ENCODE measurements around the gene THSD4. TPM values are rescaled to one million over a fixed set of nuclear protein-coding genes. Genes with fewer than 3 reads are reported as not detected.

Gene THSD4
- polyA plus RNA-seq, 1 donor from 2014 or later: 0.46 TPM

- Histone ChIP-seq H3K27me3 (ENCODE audit: insufficient read depth, low read depth, low read length) (no peaks in the 10 kb centered on the region), H3K79me2 (replicated peaks; ENCODE audit: insufficient read depth, low read length) (no peaks in the 10 kb centered on the region), H3K9me2 (ENCODE audit: insufficient read depth, low read length) (no peaks in the 10 kb centered on the region), H3K9me3 (ENCODE audit: low read length) (no peaks in the 10 kb centered on the region), H3K4me2 (ENCODE audit: low read length) (no peak overlapping the region), H3K4me3 (ENCODE audit: low read length) (no peak overlapping the region), H4K20me1 (ENCODE audit: insufficient read depth) (no peaks in the 10 kb centered on the region), H3K36me3 (ENCODE audit: insufficient read depth, low read length) (no peaks in the 10 kb centered on the region), H3F3A (ENCODE audit: insufficient read depth, low read length, poor library complexity, severe bottlenecking) (no peaks in the 10 kb centered on the region), H3K27ac (ENCODE audit: low read length) (no peak overlapping the region), H3K9ac (ENCODE audit: low read length) (no peak overlapping the region), H2AFZ (ENCODE audit: low read depth, low read length) (no peak overlapping the region)
- TF ChIP-seq SMC3 (conservative IDR thresholded peaks at IDR 0.05; ENCODE audit: poor library complexity): no peak
- TF ChIP-seq EP300 (conservative IDR thresholded peaks at IDR 0.05; ENCODE audit: poor library complexity, severe bottlenecking): no peak
- no peak for TF ChIP-seq MXI1 (conservative IDR thresholded peaks at IDR 0.05; ENCODE audit: poor library complexity, severe bottlenecking)
- no peak for TF ChIP-seq CTCF (IDR thresholded peaks at IDR 0.05; ENCODE audit: poor library complexity, severe bottlenecking)
- TF ChIP-seq REST (IDR thresholded peaks at IDR 0.05; ENCODE audit: borderline replicate concordance): no peak
- TF ChIP-seq RAD21 (conservative IDR thresholded peaks at IDR 0.05): no peak
- TF ChIP-seq POLR2AphosphoS5 (IDR thresholded peaks at IDR 0.05): no peak
- TF ChIP-seq EZH2 (IDR thresholded peaks at IDR 0.05; ENCODE audit: borderline replicate concordance, insufficient read depth, low read length, poor library complexity, severe bottlenecking): no peak
- no peak for TF ChIP-seq TAF1 (IDR thresholded peaks at IDR 0.05; ENCODE audit: low read depth)
These were observed 219.6 kb downstream of the THSD4 start for GRCh38 chr15:71334873-71335272.

- Histone ChIP-seq H3K27me3 (ENCODE audit: insufficient read depth, low read depth, low read length) (no peaks in the 10 kb centered on the region), H3K4me3 (ENCODE audit: low read length) (no peak overlapping the region), H3K4me2 (ENCODE audit: low read length) (no peak overlapping the region), H3K36me3 (ENCODE audit: insufficient read depth, low read length) (no peaks in the 10 kb centered on the region), H3K79me2 (replicated peaks; ENCODE audit: insufficient read depth, low read length) (no peaks in the 10 kb centered on the region), H4K20me1 (ENCODE audit: insufficient read depth) (no peaks in the 10 kb centered on the region), H3K27ac (ENCODE audit: low read length) (no peak overlapping the region), H3K9me2 (ENCODE audit: insufficient read depth, low read length) (no peaks in the 10 kb centered on the region), H3F3A (ENCODE audit: insufficient read depth, low read length, poor library complexity, severe bottlenecking) (no peaks in the 10 kb centered on the region), H3K9ac (ENCODE audit: low read length) (no peak overlapping the region), H2AFZ (ENCODE audit: low read depth, low read length) (no peak overlapping the region), H3K9me3 (ENCODE audit: low read length) (no peaks in the 10 kb centered on the region)
- no peak for TF ChIP-seq POLR2AphosphoS5 (IDR thresholded peaks at IDR 0.05)
- no peak for TF ChIP-seq SMC3 (conservative IDR thresholded peaks at IDR 0.05; ENCODE audit: poor library complexity)
- TF ChIP-seq EZH2 (IDR thresholded peaks at IDR 0.05; ENCODE audit: borderline replicate concordance, insufficient read depth, low read length, poor library complexity, severe bottlenecking): no peak
These were observed 220.3 kb downstream of the THSD4 start for GRCh38 chr15:71335591-71335990.

GRCh38 chr15:71336671-71337070 is 221.4 kb downstream of the THSD4 start:
- H3K27ac ChIP-seq (ENCODE audit: low read length): no peak overlapping the region
- H3K79me2 ChIP-seq (replicated peaks; ENCODE audit: insufficient read depth, low read length): no peaks in the 10 kb centered on the region
- no peaks in the 10 kb centered on the region for H4K20me1 ChIP-seq (ENCODE audit: insufficient read depth)
- H3K4me3 ChIP-seq (ENCODE audit: low read length): no peak overlapping the region
- H3K27me3 ChIP-seq (ENCODE audit: insufficient read depth, low read depth, low read length): no peaks in the 10 kb centered on the region
- no peak overlapping the region for H3K4me2 ChIP-seq (ENCODE audit: low read length)
- no peak for TF ChIP-seq RAD21 (conservative IDR thresholded peaks at IDR 0.05)
- no peak for TF ChIP-seq CTCF (IDR thresholded peaks at IDR 0.05; ENCODE audit: poor library complexity, severe bottlenecking)
- TF ChIP-seq POLR2AphosphoS5 (IDR thresholded peaks at IDR 0.05): no peak
- no peak overlapping the region for H3K9ac ChIP-seq (ENCODE audit: low read length)
- no peaks in the 10 kb centered on the region for H3F3A ChIP-seq (ENCODE audit: insufficient read depth, low read length, poor library complexity, severe bottlenecking)
- no peaks in the 10 kb centered on the region for H3K36me3 ChIP-seq (ENCODE audit: insufficient read depth, low read length)
- H3K9me3 ChIP-seq (ENCODE audit: low read length): no peaks in the 10 kb centered on the region
- H2AFZ ChIP-seq (ENCODE audit: low read depth, low read length): no peak overlapping the region
- no peaks in the 10 kb centered on the region for H3K9me2 ChIP-seq (ENCODE audit: insufficient read depth, low read length)

All from neural cell (in vitro differentiated cells).